GM10266 (cell line): Measurements from ENCODE around the gene NKAPD1.

Experiments
- DNase-seq: peaks from one replicate; pipeline ENCODE4 v3.0.0; 2012; ENCODE audit errors: extremely low spot score
- TF ChIP-seq, protein P1 (sequence below): IDR thresholded peaks from 2 replicates; pipeline ENCODE4 v1.5.1; 2012; ENCODE audit warnings: mild to moderate bottlenecking, low read depth; ENCODE audit not compliant: control insufficient read depth, insufficient read depth; ENCODE audit errors: missing control alignments

NKAPD1 gene

GRCh38 chr11:112128483-112129121 lies 54.5 kb downstream of the NKAPD1 start:
- no peak for DNase-seq
- TF ChIP-seq, protein P1, sequence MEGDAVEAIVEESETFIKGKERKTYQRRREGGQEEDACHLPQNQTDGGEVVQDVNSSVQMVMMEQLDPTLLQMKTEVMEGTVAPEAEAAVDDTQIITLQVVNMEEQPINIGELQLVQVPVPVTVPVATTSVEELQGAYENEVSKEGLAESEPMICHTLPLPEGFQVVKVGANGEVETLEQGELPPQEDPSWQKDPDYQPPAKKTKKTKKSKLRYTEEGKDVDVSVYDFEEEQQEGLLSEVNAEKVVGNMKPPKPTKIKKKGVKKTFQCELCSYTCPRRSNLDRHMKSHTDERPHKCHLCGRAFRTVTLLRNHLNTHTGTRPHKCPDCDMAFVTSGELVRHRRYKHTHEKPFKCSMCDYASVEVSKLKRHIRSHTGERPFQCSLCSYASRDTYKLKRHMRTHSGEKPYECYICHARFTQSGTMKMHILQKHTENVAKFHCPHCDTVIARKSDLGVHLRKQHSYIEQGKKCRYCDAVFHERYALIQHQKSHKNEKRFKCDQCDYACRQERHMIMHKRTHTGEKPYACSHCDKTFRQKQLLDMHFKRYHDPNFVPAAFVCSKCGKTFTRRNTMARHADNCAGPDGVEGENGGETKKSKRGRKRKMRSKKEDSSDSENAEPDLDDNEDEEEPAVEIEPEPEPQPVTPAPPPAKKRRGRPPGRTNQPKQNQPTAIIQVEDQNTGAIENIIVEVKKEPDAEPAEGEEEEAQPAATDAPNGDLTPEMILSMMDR, result no peak

DNA sequence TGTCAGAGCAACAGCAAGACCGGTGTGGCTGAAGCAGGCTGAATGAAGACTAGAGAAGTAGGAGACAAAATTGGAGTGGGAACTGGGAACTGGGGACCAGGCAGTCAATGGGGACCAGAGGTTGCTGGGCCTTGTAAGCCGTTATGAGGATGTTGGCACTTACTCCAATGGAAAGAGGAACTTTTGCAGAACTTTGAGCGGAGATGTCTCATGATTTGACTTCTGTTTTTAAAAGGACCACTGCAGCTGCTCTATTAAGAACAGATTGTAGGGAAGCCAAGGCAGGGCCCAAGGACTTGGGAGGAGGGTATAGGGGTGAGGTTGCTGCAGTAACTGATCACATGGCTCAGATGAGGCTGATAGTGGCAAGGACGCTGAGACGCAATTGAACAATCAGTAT lies 55.6 kb downstream of the NKAPD1 start:
- TF ChIP-seq, protein P1, result no peak
- DNase-seq, result no peak

DNA sequence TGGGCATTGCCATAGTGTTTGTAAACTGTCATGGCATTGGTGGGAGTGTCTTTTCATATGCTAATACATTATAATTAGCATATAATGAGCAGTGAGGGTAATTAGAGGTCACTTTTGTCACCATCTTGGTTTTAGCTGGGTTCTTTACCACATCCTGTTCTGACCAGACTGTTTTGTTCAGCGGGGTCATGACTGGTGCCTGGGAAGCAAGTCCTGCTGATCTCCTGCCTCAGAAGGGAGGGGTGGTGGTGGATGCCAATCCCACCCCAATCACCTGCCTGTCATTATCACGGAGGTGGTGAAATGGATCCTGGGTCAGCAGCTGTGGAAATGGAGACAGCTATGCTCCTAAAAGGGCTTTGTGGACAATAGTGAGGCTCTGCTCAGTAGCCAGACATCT lies 58.6 kb downstream of the NKAPD1 start:
- TF ChIP-seq, protein P1, result no peak
- no peak for DNase-seq

DNA sequence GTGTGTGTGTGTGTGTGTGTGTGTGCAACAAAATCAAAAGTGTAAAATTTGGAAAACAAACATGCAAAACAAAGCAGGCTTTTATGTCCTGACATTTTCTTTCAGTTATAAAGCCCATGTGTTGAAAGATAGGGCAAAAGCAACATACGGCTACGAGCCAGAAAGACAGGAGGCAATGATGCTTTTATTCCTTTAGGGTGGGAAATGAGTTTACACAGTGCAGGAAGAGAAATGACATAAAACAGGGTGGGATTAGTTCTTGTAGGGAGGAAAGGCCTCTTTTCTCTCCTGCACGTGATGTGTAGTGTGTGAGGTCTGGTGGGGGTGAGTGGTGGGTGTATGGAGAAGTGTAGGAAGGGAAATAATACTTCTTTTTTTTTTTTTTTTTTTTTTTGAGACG lies 60.4 kb downstream of the NKAPD1 start:
- DNase-seq, result no peak
- TF ChIP-seq, protein P1, result no peak
